GM12878 (cell line): Measurements from ENCODE around the gene TMEM132C. TPM values are rescaled to one million over a fixed set of nuclear protein-coding genes. Genes with fewer than 3 reads are reported as not detected.

Experiments used
- ATAC-seq: fragments of 200-7000 bp; cut with Tn5 transposase; 3 replicates; pipeline ENCODE4 v1.9.1; 2020; ENCODE audit warnings: mild to moderate bottlenecking, moderate library complexity
- BruUV-seq: library from RNA; stranded (reverse); fragments of 400-500 nt; replicated peaks from 2 replicates; lab custom pipeline; 2021; lab: Mats Ljungman, UMichigan
- CTCF ChIA-PET: fragments of 300-600 bp; sonication (Branson Sonifier 250); formaldehyde crosslinking; extraction: SDS; loops from one replicate; lab custom pipeline; 2021; ENCODE audit warnings: inconsistent platforms; lab: Yijun Ruan, JAX
- POLR2A ChIA-PET: fragments of 350-600 bp; formaldehyde crosslinking; extraction: SDS; loops from one replicate; lab custom pipeline; 2021; ENCODE audit warnings: inconsistent platforms; lab: Charles Lee
- RAD21 ChIA-PET: fragments of 300-600 bp; sonication (Branson Sonifier 250); formaldehyde crosslinking; loops from one replicate; lab custom pipeline; 2023; ENCODE audit warnings: antibody characterized with exemption; ENCODE audit not compliant: unreplicated experiment; lab: Charles Lee
- SMC1A ChIA-PET: fragments of 300-600 bp; sonication (Branson Sonifier 250); formaldehyde crosslinking; loops from one replicate; lab custom pipeline; 2023; ENCODE audit not compliant: unreplicated experiment, uncharacterized antibody; lab: Charles Lee
- DNase-seq: peaks from one replicate; pipeline ENCODE4 v3.0.0-alpha.2; 2011; ENCODE audit warnings: low read depth, low spot score
- FAIRE-seq: peaks from 3 replicates; lab custom pipeline; 2011; peaks lifted over from hg19 to GRCh38; lab: Jason Lieb, UNC
- H2AFZ ChIP-seq: 2 replicates; pipeline ENCODE4 v1.6.0; 2011; ENCODE audit warnings: low read depth, low read length, control low read depth; ENCODE audit not compliant: control insufficient read depth
- H3K27ac ChIP-seq: 2 replicates; pipeline ENCODE4 v1.5.1; 2011; ENCODE audit warnings: control low read depth; ENCODE audit not compliant: control insufficient read depth, insufficient read depth
- H3K27me3 ChIP-seq, 2 experiments: replicated peaks in 1 of 2; 2 replicates each; pipeline versions ENCODE4 v1.6.0 to v1.6.1; 2011; ENCODE audit warnings: low read length in 1 of 2; ENCODE audit not compliant: control insufficient read depth in 2 of 2, insufficient read depth in 2 of 2
- H3K36me3 ChIP-seq, 2 experiments: 2 replicates each; pipeline ENCODE4 v1.5.1; 2011; ENCODE audit warnings: low read length in 1 of 2; ENCODE audit not compliant: control insufficient read depth in 2 of 2, insufficient read depth in 2 of 2
- H3K4me1 ChIP-seq: 2 replicates; pipeline ENCODE4 v1.6.1; 2011; ENCODE audit warnings: mild to moderate bottlenecking, low read length, moderate library complexity, mixed read lengths; ENCODE audit not compliant: control insufficient read depth, insufficient read depth
- H3K4me2 ChIP-seq: 2 replicates; pipeline ENCODE4 v1.6.0; 2011; ENCODE audit warnings: control low read depth; ENCODE audit not compliant: control insufficient read depth, insufficient read depth
- H3K4me3 ChIP-seq: fragments of 200-600 bp; sonication (generic); 2 replicates; pipeline ENCODE4 v1.5.1; 2016
- H3K79me2 ChIP-seq: 2 replicates; pipeline ENCODE4 v1.6.0; 2011; ENCODE audit warnings: low read length; ENCODE audit not compliant: control insufficient read depth, insufficient read depth
- H3K9ac ChIP-seq: 2 replicates; pipeline ENCODE4 v1.8.0; 2011; ENCODE audit warnings: low read length, control low read depth, mixed read lengths; ENCODE audit not compliant: control insufficient read depth, insufficient read depth
- H3K9me3 ChIP-seq: replicated peaks from 3 replicates; pipeline ENCODE4 v1.5.1; 2011; ENCODE audit warnings: mild to moderate bottlenecking, low read length; ENCODE audit not compliant: control insufficient read depth, insufficient read depth
- H4K20me1 ChIP-seq: 2 replicates; pipeline ENCODE4 v1.6.0; 2011; ENCODE audit not compliant: control insufficient read depth, insufficient read depth
- ATF7 ChIP-seq: fragments of 450-650 bp; IDR thresholded peaks from 2 replicates; pipeline ENCODE4 v1.6.1; 2016; ENCODE audit warnings: low read depth, mild to moderate bottlenecking
- CBFB ChIP-seq: IDR thresholded peaks from 2 replicates; pipeline ENCODE4 v1.6.1; 2016; ENCODE audit warnings: antibody characterized with exemption, low read depth
- EED ChIP-seq: sonication (generic); IDR thresholded peaks from 2 replicates; pipeline ENCODE4 v1.6.1; 2016; ENCODE audit warnings: antibody characterized with exemption, low read depth
- ETV6 ChIP-seq, 2 experiments: fragments of 450-650 bp in 1 of 2; IDR thresholded peaks in 1 of 2; conservative IDR thresholded peaks in 1 of 2; 2 replicates each; pipeline ENCODE4 v1.6.1; 2014; ENCODE audit warnings: antibody characterized with exemption in 1 of 2, borderline replicate concordance in 1 of 2, low read depth in 1 of 2, mild to moderate bottlenecking in 1 of 2, moderate library complexity in 1 of 2
- EZH2 ChIP-seq: IDR thresholded peaks from 2 replicates; pipeline ENCODE4 v1.6.1; 2012; ENCODE audit warnings: low read depth, mild to moderate bottlenecking, control low read depth, inconsistent platforms, low read length, borderline replicate concordance; ENCODE audit not compliant: control insufficient read depth
- FOXM1 ChIP-seq: IDR thresholded peaks from 2 replicates; pipeline ENCODE4 v1.6.1; 2012; ENCODE audit warnings: low read depth, mild to moderate bottlenecking, inconsistent platforms, low read length, moderate library complexity
- JUNB ChIP-seq: IDR thresholded peaks from 2 replicates; pipeline ENCODE4 v1.6.1; 2016; ENCODE audit warnings: antibody characterized with exemption, mild to moderate bottlenecking
- KAT2A ChIP-seq: conservative IDR thresholded peaks from 2 replicates; pipeline ENCODE4 v1.6.1; 2011; ENCODE audit warnings: low read depth, low read length; ENCODE audit not compliant: control insufficient read depth
- PKNOX1 ChIP-seq: fragments of 450-650 bp; IDR thresholded peaks from 2 replicates; pipeline ENCODE4 v1.6.1; 2016; ENCODE audit warnings: mild to moderate bottlenecking
- RAD21 ChIP-seq: IDR thresholded peaks from 2 replicates; pipeline ENCODE4 v1.6.1; 2011; ENCODE audit warnings: mild to moderate bottlenecking, low read depth, low read length, moderate library complexity; ENCODE audit not compliant: insufficient read depth
- RELA ChIP-seq: fragments of 450-650 bp; IDR thresholded peaks from 2 replicates; pipeline ENCODE4 v1.8.0; 2014; ENCODE audit warnings: borderline replicate concordance; ENCODE audit not compliant: partially characterized antibody
- SMARCA5 ChIP-seq: fragments of 450-650 bp; IDR thresholded peaks from 2 replicates; pipeline ENCODE4 v1.6.1; 2017; ENCODE audit warnings: mild to moderate bottlenecking
- SRF ChIP-seq, 2 experiments: IDR thresholded peaks; 2 replicates each; pipeline ENCODE4 v1.6.1; 2011; ENCODE audit warnings: low read depth in 2 of 2, low read length in 2 of 2, mild to moderate bottlenecking in 1 of 2, moderate library complexity in 1 of 2
- SUPT20H ChIP-seq: IDR thresholded peaks from 2 replicates; pipeline ENCODE4 v1.6.1; 2011; ENCODE audit warnings: low read depth, mild to moderate bottlenecking, low read length, moderate library complexity, borderline replicate concordance; ENCODE audit not compliant: control insufficient read depth
- TARDBP ChIP-seq: IDR thresholded peaks from 2 replicates; pipeline ENCODE4 v1.6.1; 2016; ENCODE audit warnings: borderline replicate concordance
- ZNF622 ChIP-seq: fragments of 450-650 bp; IDR thresholded peaks from 2 replicates; pipeline ENCODE4 v1.6.1; 2017; ENCODE audit warnings: mild to moderate bottlenecking, inconsistent platforms
- ZSCAN29 ChIP-seq: fragments of 450-650 bp; IDR thresholded peaks from 2 replicates; pipeline ENCODE4 v1.6.1; 2017; ENCODE audit warnings: mild to moderate bottlenecking, moderate library complexity
- WGBS: methylation state at CpG from one replicate; pipeline ENCODE4 v1.1.6; 2016; ENCODE audit warnings: low lambda C conversion rate; ENCODE audit not compliant: insufficient replicate concordance, insufficient coverage; ENCODE audit errors: missing lambda C conversion rate; 5-methylcytosine and 5-hydroxymethylcytosine counted together
- in situ Hi-C: fragments of 300-500 bp; cut with MboI; formaldehyde crosslinking; loops from 9 replicates; pipeline ENCODE4 v1.14.3; 2018; ENCODE audit warnings: mixed read lengths
- intact Hi-C: fragments of 100-400 bp; cut with micrococcal nuclease; formaldehyde crosslinking; loops from one replicate; pipeline ENCODE4 v1.14.2; 2022; ENCODE audit not compliant: unreplicated experiment
- polyA plus RNA-seq, 11 experiments: library from polyadenylated mRNA; depleted of rRNA in 4 of 11; unstranded in 6 of 11; stranded (reverse) in 5 of 11; fragments of >200 nt; fragmentation: Nextera tagmentation in 4 of 11; fragmentation: Illumina TruSeq in 1 of 11; extraction: Ambion mirVana in 4 of 11; extraction: Trizol in 1 of 11; gene quantifications; 1 replicate in 1 of 11; 2 replicates in 10 of 11; pipeline versions ENCODE4 v1.2.1 to v1.2.3, GENCODE V29; 2011 to 2016; ENCODE audit warnings: inconsistent platforms in 2 of 11, missing spikeins in 2 of 11, low read depth in 1 of 11
- total RNA-seq, 4 experiments: library from RNA; depleted of rRNA in 3 of 4; stranded (reverse); fragments of >200 nt in 3 of 4; fragmentation: Illumina TruSeq in 1 of 4; extraction: Trizol in 1 of 4; gene quantifications; 2 replicates each; pipeline versions ENCODE4 v1.2.1 to v1.2.3, GENCODE V29; 2013 to 2021
- TF ChIP-seq, protein P1 (sequence below): IDR thresholded peaks from 2 replicates; pipeline ENCODE4 v1.6.1; 2011; ENCODE audit warnings: low read depth, mild to moderate bottlenecking, low read length, moderate library complexity, borderline replicate concordance; ENCODE audit errors: extremely low read depth

TMEM132C gene
- total and polyA plus RNA-seq, 10 of the 15 experiments (the other 5 are each of a cell fraction or from before 2014, with no cell fraction given), result not detected

- Histone ChIP-seq H3K4me1 (no peaks in the 10 kb centered on the region), H3K4me3 (no peak overlapping the region), H3K9ac (no peak overlapping the region), H3K79me2 (no peaks in the 10 kb centered on the region), H3K9me3 (no peaks in the 10 kb centered on the region), H4K20me1 (no peaks in the 10 kb centered on the region), H3K36me3 (no peaks in the 10 kb centered on the region), H3K27ac (no peak overlapping the region), H2AFZ (no peak overlapping the region), H3K4me2 (no peak overlapping the region), H3K27me3 (no peaks in the 10 kb centered on the region)
- intact Hi-C loops (no loop called here), in situ Hi-C loops (no loop called here)
- FAIRE-seq (no peak), DNase-seq (no peak), ATAC-seq (no peak)
- ChIA-PET RAD21 (no interaction called here), CTCF (no interaction called here), POLR2A (no interaction called here), SMC1A (no interaction called here)
- TF ChIP-seq ZSCAN29, result no peak
- no peak for TF ChIP-seq KAT2A
- TF ChIP-seq TARDBP, result no peak
- no peak for TF ChIP-seq EED
- no peak for TF ChIP-seq EZH2
- TF ChIP-seq ETV6 (conservative IDR thresholded peaks at IDR 0.05 in 1 of 2, IDR thresholded peaks at IDR 0.05 in 1 of 2; ENCODE audit: borderline replicate concordance in 1 of 2, low read depth in 1 of 2), result no peak
- no peak for TF ChIP-seq ATF7
- 66% methylated on average over 4 of the region's 4 CpGs for WGBS
- BruUV-seq, result no TSS peak
Observed at GRCh38 chr12:128276471-128276870, 9.5 kb downstream of the TMEM132C start.

- Histone ChIP-seq H2AFZ (no peak overlapping the region), H3K4me3 (no peak overlapping the region), H3K9ac (no peak overlapping the region), H3K36me3 (no peaks in the 10 kb centered on the region), H3K27ac (no peak overlapping the region), H4K20me1 (no peaks in the 10 kb centered on the region), H3K79me2 (no peaks in the 10 kb centered on the region), H3K27me3 (no peaks in the 10 kb centered on the region), H3K4me1 (no peaks in the 10 kb centered on the region), H3K9me3 (no peaks in the 10 kb centered on the region), H3K4me2 (no peak overlapping the region)
- no TSS peak for BruUV-seq
- ChIA-PET RAD21 (no interaction called here), CTCF (no interaction called here), SMC1A (no interaction called here), POLR2A (no interaction called here)
- intact Hi-C loops (no loop called here), in situ Hi-C loops (no loop called here)
- 0% methylated on average over 1 of the region's 1 CpG for WGBS
- DNase-seq (no peak), ATAC-seq (no peak), FAIRE-seq (no peak)
- no peak for TF ChIP-seq CBFB
- no peak for TF ChIP-seq JUNB
- no peak for TF ChIP-seq SMARCA5
- no peak for TF ChIP-seq SUPT20H
- TF ChIP-seq RELA, result no peak
- TF ChIP-seq PKNOX1, result no peak
- TF ChIP-seq SRF (IDR thresholded peaks at IDR 0.05; ENCODE audit: low read depth in 2 of 2, low read length in 2 of 2), result no peak
- TF ChIP-seq FOXM1, result no peak
- TF ChIP-seq RAD21, result no peak
- TF ChIP-seq ZNF622, result no peak
- TF ChIP-seq, protein P1, sequence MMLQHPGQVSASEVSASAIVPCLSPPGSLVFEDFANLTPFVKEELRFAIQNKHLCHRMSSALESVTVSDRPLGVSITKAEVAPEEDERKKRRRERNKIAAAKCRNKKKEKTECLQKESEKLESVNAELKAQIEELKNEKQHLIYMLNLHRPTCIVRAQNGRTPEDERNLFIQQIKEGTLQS, result no peak
Observed at GRCh38 chr12:128286970-128287369, 20.0 kb downstream of the TMEM132C start.
